Colonic mucosa (tissue), 4 donors: ENCODE data around the gene LCE3E. TPM values are rescaled to one million over a fixed set of nuclear protein-coding genes. Genes with fewer than 3 reads are reported as not detected.

Experiments
- DNase-seq: peaks from one replicate; pipeline ENCODE4 v3.0.0-alpha.2; 2020
- H3K27ac ChIP-seq: fragments of 200-600 bp; one replicate; pipeline ENCODE4 v1.8.0; 2021
- H3K27me3 ChIP-seq: fragments of 200-600 bp; one replicate; pipeline ENCODE4 v1.8.0; 2021
- H3K36me3 ChIP-seq: fragments of 200-600 bp; one replicate; pipeline ENCODE4 v1.8.0; 2021
- H3K4me1 ChIP-seq: fragments of 200-600 bp; one replicate; pipeline ENCODE4 v1.8.0; 2021; ENCODE audit warnings: mild to moderate bottlenecking
- H3K4me3 ChIP-seq: fragments of 200-600 bp; one replicate; pipeline ENCODE4 v1.8.0; 2021
- H3K9ac ChIP-seq, 2 donors: one replicate each; pipeline ENCODE4 v1.7.0; 2013; ENCODE audit warnings: control low read depth in 2 of 2, low read depth in 2 of 2, low read length in 2 of 2
- H3K9me3 ChIP-seq: fragments of 200-600 bp; one replicate; pipeline ENCODE4 v1.8.0; 2021
- intact Hi-C: fragments of 100-400 bp; cut with DNase I; formaldehyde crosslinking; loops from one replicate; pipeline ENCODE4 v1.14.1; 2022
- total RNA-seq, 2 donors: library from RNA; stranded (reverse); fragmentation: NEBNext Ultra II Directional in 1 of 2; extraction: Animal tissue kit (Norgen Biotek cat#: 25700) in 1 of 2; gene quantifications; one replicate each; pipeline ENCODE4 v1.2.1, GENCODE V29; 2021
- TF ChIP-seq, protein P1 (sequence below): fragments of 200-600 bp; IDR thresholded peaks from one replicate; pipeline ENCODE4 v1.8.0; 2022; ENCODE audit warnings: antibody characterized with exemption, mild to moderate bottlenecking
- donor health status: healthy.
- donor health status: DM: no; HTN: no; CAD: no.
- donor health status: DM: no; HTN: no; CAD: no.

LCE3E gene
- total RNA-seq, 2 donors from 2014 or later, result not detected

DNA sequence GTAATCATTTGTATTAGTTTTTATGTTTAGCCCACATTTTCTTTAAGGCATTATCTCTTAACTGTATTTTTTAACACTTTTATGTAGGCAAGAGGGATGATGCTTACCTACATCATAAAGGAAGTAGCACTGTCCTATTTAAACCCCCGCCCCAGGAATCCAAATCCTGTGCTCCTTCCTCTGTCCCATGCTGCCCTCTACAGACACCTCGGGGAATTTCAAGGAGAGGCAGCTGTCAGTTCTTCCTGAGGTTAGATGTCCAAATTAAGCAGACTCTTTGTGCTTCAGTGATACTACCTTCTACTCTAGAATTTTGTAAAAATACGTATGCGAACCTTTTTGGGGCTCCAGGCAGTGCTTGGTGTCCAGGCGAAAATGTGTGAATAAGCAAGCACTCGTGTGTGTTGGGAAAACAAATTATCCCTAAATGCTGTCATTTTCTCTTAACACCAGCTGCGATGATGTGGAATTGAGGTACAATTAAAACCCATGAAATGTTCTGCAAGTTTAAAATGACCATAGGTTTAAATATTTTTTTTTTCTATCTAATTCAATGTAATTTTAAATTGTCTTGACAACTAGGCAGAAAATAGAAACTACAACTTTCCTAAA, 33.1 kb downstream of the LCE3E start:
- Histone ChIP-seq H3K36me3 (no peaks in the 10 kb centered on the region), H3K27ac (no peak overlapping the region), H3K9me3 (no peaks in the 10 kb centered on the region), H3K4me1 (no peaks in the 10 kb centered on the region), H3K27me3 (no peaks in the 10 kb centered on the region), H3K9ac (no peak overlapping the region), H3K4me3 (no peak overlapping the region)
- intact Hi-C loops, result loop anchor here (5.0 kb wide), 1 partner anchor 36 kb away; no protein-coding TSS in a partner anchor
- TF ChIP-seq, protein P1, sequence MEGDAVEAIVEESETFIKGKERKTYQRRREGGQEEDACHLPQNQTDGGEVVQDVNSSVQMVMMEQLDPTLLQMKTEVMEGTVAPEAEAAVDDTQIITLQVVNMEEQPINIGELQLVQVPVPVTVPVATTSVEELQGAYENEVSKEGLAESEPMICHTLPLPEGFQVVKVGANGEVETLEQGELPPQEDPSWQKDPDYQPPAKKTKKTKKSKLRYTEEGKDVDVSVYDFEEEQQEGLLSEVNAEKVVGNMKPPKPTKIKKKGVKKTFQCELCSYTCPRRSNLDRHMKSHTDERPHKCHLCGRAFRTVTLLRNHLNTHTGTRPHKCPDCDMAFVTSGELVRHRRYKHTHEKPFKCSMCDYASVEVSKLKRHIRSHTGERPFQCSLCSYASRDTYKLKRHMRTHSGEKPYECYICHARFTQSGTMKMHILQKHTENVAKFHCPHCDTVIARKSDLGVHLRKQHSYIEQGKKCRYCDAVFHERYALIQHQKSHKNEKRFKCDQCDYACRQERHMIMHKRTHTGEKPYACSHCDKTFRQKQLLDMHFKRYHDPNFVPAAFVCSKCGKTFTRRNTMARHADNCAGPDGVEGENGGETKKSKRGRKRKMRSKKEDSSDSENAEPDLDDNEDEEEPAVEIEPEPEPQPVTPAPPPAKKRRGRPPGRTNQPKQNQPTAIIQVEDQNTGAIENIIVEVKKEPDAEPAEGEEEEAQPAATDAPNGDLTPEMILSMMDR, result peak; percentile 63
- DNase-seq, result peak; percentile 52

DNA sequence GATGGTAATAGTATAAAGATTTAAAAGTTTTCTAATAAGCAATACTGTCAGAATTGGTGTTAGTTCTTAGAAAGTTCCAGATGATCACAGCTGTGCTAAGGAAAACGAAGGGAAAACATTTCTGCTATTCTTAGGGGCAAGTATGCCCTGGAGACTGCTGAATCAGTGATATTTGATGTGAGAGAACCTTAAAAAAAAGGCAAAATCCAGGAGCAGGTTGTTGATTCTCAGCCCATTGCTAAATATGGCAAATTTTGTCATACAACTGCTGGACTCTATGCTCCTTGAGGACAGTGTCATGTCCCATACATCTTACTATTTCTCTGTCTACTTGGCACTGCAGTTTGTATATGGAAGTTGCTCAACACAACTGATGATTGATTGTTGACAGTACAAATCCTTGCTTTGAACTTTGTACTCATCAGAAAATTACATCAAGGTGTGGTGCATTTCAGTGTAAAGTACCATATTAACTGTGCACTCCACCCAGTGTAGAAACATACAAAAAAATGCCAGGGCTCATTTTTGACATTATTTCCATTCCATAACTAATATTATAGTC, 41.4 kb downstream of the LCE3E start:
- Histone ChIP-seq H3K36me3 (no peaks in the 10 kb centered on the region), H3K9me3 (no peaks in the 10 kb centered on the region), H3K4me3 (no peak overlapping the region), H3K4me1 (no peaks in the 10 kb centered on the region), H3K9ac (no peak overlapping the region), H3K27me3 (no peaks in the 10 kb centered on the region), H3K27ac (no peak overlapping the region)
- TF ChIP-seq, protein P1, result no peak
- DNase-seq, result no peak
- intact Hi-C loops, result no loop called here

DNA sequence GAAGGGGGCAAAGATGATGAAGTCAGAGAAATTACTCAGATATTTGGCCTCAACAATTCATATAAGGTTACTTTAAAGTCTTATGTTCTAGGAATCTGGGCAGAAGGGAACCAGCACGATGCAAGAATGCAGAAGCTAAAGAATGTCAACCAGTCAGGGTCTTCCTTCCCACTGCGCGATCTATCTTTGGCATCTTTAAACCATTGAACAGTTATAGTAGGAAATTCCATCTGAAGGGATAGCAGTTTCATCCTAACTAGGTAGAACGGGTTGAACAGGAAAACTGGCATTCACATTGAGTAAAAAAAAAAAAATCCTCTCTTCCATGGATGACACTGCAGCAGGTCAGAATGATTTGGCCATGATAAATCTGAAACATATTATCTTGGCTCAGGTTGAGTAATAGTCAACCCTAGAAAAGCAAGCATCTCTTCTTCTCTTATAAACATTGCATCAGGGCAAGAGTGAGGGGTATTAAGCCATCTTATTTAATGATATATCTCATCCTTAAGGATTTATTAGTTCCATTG, 46.0 kb downstream of the LCE3E start:
- no peak overlapping the region for H3K4me3 ChIP-seq
- TF ChIP-seq, protein P1, result no peak
- no peak overlapping the region for H3K27ac ChIP-seq
- no peaks in the 10 kb centered on the region for H3K36me3 ChIP-seq
- DNase-seq, result no peak
- no peaks in the 10 kb centered on the region for H3K9me3 ChIP-seq
- H3K4me1 ChIP-seq, result no peaks in the 10 kb centered on the region
- no peak overlapping the region for H3K9ac ChIP-seq
- H3K27me3 ChIP-seq, result peaks cover 7% of the 10 kb centered on the region
- intact Hi-C loops, result no loop called here

DNA sequence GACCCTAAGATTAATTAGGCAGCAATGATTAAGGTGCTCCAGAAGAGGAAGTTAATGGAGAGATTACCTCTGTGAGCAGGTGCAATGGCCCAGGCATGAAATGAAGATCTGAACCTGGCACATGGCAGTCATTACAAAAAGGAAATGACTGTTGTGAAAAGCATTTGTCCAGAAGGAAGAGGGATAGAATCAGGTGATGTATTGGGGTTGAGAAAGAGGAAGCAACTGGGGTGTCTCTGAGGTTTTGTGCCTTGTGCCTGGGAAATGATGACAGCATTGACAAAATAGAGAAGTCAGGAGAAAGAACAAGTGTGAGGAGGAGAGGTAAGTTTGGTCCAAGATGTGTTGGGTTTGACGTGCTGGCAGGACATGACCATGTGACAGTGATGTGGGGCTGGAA, 46.7 kb downstream of the LCE3E start:
- Histone ChIP-seq H3K4me1 (no peaks in the 10 kb centered on the region), H3K27me3 (peaks cover 15% of the 10 kb centered on the region), H3K4me3 (no peak overlapping the region), H3K9me3 (no peaks in the 10 kb centered on the region), H3K27ac (no peak overlapping the region), H3K36me3 (no peaks in the 10 kb centered on the region), H3K9ac (no peak overlapping the region)
- intact Hi-C loops, result no loop called here
- DNase-seq, result no peak
- TF ChIP-seq, protein P1, result no peak

DNA sequence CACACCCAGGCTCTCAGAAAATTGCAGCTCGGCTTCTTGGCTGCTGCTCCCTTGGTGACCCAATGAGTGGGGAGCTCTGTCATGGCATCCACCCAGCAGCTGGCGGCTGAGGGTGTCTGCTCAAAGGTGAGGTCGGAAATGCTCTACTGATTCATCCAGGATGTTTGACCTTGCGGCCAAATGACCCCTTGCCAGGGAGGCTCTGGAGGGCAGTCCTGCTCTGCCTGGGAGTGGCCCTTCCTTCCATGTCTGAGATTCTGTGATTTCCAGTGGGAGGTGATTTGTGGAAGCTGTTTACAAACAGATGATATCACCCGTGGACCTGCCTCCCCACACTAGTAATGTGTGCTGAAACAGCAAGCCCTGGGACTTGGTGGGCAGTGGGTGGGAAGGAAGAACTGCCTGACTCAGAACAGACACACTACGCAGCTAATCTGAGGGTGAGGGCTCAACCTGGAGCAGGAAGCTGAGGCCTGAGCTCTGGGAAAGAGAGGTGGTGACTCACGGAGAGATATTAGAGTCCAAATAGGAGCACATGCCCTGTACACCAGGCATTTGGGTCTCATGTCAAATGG, 49.3 kb downstream of the LCE3E start:
- Histone ChIP-seq H3K36me3 (no peaks in the 10 kb centered on the region), H3K4me3 (no peak overlapping the region), H3K9me3 (no peaks in the 10 kb centered on the region), H3K9ac (no peak overlapping the region), H3K27me3 (peaks cover 17% of the 10 kb centered on the region), H3K27ac (no peak overlapping the region), H3K4me1 (no peaks in the 10 kb centered on the region)
- DNase-seq, result no peak
- intact Hi-C loops, result no loop called here
- TF ChIP-seq, protein P1, result no peak
